Transverse colon (tissue), 4 donors: ENCODE data around the gene CLSTN2.

ENCODE experiments used
- CTCF ChIP-seq, 5 experiments: fragments of 200-600 bp in 3 of 5; fragments of 450-650 bp in 2 of 5; sonication (generic) in 3 of 5; IDR thresholded peaks; 1 replicate in 2 of 5; 2 replicates in 3 of 5; pipeline ENCODE4 v1.5.1; 2016 to 2017; ENCODE audit warnings: antibody characterized with exemption in 5 of 5, inconsistent platforms in 3 of 5, mild to moderate bottlenecking in 2 of 5, moderate library complexity in 1 of 5
- EP300 ChIP-seq: sonication (generic); formaldehyde crosslinking; IDR thresholded peaks from one replicate; pipeline ENCODE4 v1.6.1; 2017; ENCODE audit warnings: antibody characterized with exemption, low read depth
- POLR2A ChIP-seq: fragments of 450-650 bp; IDR thresholded peaks from one replicate; pipeline ENCODE4 v1.6.1; 2016; ENCODE audit warnings: antibody characterized with exemption, mild to moderate bottlenecking, moderate library complexity
- POLR2AphosphoS5 ChIP-seq, 3 donors: sonication (generic); formaldehyde crosslinking; IDR thresholded peaks; one replicate each; pipeline ENCODE4 v1.6.1; 2016; ENCODE audit warnings: antibody characterized with exemption in 3 of 3

GRCh38 chr3:140501770-140502364 lies 566.9 kb downstream of the CLSTN2 start:
- no peak for TF ChIP-seq POLR2AphosphoS5 (IDR thresholded peaks at IDR 0.05)
- TF ChIP-seq POLR2A = no peak
- no peak for TF ChIP-seq CTCF (IDR thresholded peaks at IDR 0.05)
- no peak for TF ChIP-seq EP300
